HepG2 (cell line): ENCODE results near the gene ENO3. TPM values are rescaled to one million over a fixed set of nuclear protein-coding genes. Genes with fewer than 3 reads are reported as not detected.

ENCODE experiments used
- BCL3 ChIP-seq: sonication (generic); formaldehyde crosslinking; IDR thresholded peaks from 2 replicates; pipeline ENCODE4 v1.5.1; 2020; ENCODE audit warnings: mild to moderate bottlenecking, missing genetic modification reagents, moderate library complexity
- ELK4 ChIP-seq: sonication (generic); formaldehyde crosslinking; IDR thresholded peaks from 2 replicates; pipeline ENCODE4 v1.9.0; 2021; ENCODE audit warnings: missing genetic modification reagents, borderline replicate concordance
- ERF ChIP-seq: IDR thresholded peaks from 2 replicates; pipeline ENCODE4 v1.6.1; 2018; ENCODE audit warnings: missing biosample characterization, missing genetic modification reagents
- GATA4 ChIP-seq: sonication (generic); IDR thresholded peaks from 2 replicates; pipeline ENCODE4 v1.6.1; 2016; ENCODE audit warnings: antibody characterized with exemption, low read depth, borderline replicate concordance
- GPN1 ChIP-seq: sonication (generic); formaldehyde crosslinking; IDR thresholded peaks from 2 replicates; pipeline ENCODE4 v1.5.1; 2020; ENCODE audit warnings: missing genetic modification reagents, borderline replicate concordance
- HMG20A ChIP-seq: IDR thresholded peaks from 2 replicates; pipeline ENCODE4 v1.6.1; 2016; ENCODE audit warnings: borderline replicate concordance
- HOXA3 ChIP-seq: sonication (generic); formaldehyde crosslinking; IDR thresholded peaks from 2 replicates; pipeline ENCODE4 v1.5.0; 2020; ENCODE audit warnings: missing genetic modification reagents
- POLR2AphosphoS5 ChIP-seq: IDR thresholded peaks from 2 replicates; pipeline ENCODE4 v1.6.1; 2012; ENCODE audit warnings: low read depth, low read length
- RBFOX2 ChIP-seq: fragments of 200-400 bp; formaldehyde crosslinking; IDR thresholded peaks from 2 replicates; pipeline ENCODE4 v1.6.1; 2017; ENCODE audit warnings: low read depth, mild to moderate bottlenecking, low read length
- REL ChIP-seq: sonication (generic); formaldehyde crosslinking; conservative IDR thresholded peaks from 2 replicates; pipeline ENCODE4 v1.8.0; 2022; ENCODE audit warnings: mild to moderate bottlenecking, missing genetic modification reagents, moderate library complexity
- RFXANK ChIP-seq: IDR thresholded peaks from 2 replicates; pipeline ENCODE4 v1.6.1; 2016
- SAP130 ChIP-seq: IDR thresholded peaks from 2 replicates; pipeline ENCODE4 v1.6.1; 2016; ENCODE audit warnings: low read depth
- SSRP1 ChIP-seq: IDR thresholded peaks from 2 replicates; pipeline ENCODE4 v1.6.1; 2016; ENCODE audit warnings: control low read depth
- TARDBP ChIP-seq: sonication (generic); formaldehyde crosslinking; IDR thresholded peaks from 2 replicates; pipeline ENCODE4 v1.8.0; 2022; ENCODE audit warnings: mild to moderate bottlenecking, missing genetic modification reagents
- TEAD2 ChIP-seq: sonication (generic); formaldehyde crosslinking; IDR thresholded peaks from 2 replicates; pipeline ENCODE4 v1.9.0; 2021; ENCODE audit warnings: missing genetic modification reagents
- XRCC5 ChIP-seq: fragments of 200-400 bp; formaldehyde crosslinking; optimal IDR thresholded peaks from 2 replicates; pipeline ENCODE3; 2017; ENCODE audit warnings: mild to moderate bottlenecking, low read length
- ZNF143 ChIP-seq: sonication (generic); formaldehyde crosslinking; IDR thresholded peaks from 2 replicates; pipeline ENCODE4 v1.4.0; 2020; ENCODE audit warnings: missing genetic modification reagents
- ZNF160 ChIP-seq: sonication (generic); formaldehyde crosslinking; IDR thresholded peaks from 2 replicates; pipeline ENCODE4 v1.8.0; 2022; ENCODE audit warnings: mild to moderate bottlenecking, inconsistent platforms, missing genetic modification reagents
- ZNF225 ChIP-seq: sonication (generic); formaldehyde crosslinking; IDR thresholded peaks from 2 replicates; pipeline ENCODE4 v1.4.0; 2020; ENCODE audit warnings: mild to moderate bottlenecking, missing genetic modification reagents
- ZNF264 ChIP-seq: sonication (generic); formaldehyde crosslinking; IDR thresholded peaks from 2 replicates; pipeline ENCODE4 v1.4.0; 2020; ENCODE audit warnings: missing genetic modification reagents
- ZNF44 ChIP-seq: sonication (generic); formaldehyde crosslinking; IDR thresholded peaks from 2 replicates; pipeline ENCODE4 v1.5.1; 2020; ENCODE audit warnings: mild to moderate bottlenecking, missing genetic modification reagents
- ZNF543 ChIP-seq: sonication (generic); formaldehyde crosslinking; IDR thresholded peaks from 2 replicates; pipeline ENCODE4 v1.4.0; 2020; ENCODE audit warnings: mild to moderate bottlenecking, missing genetic modification reagents
- ZNF597 ChIP-seq: sonication (generic); formaldehyde crosslinking; IDR thresholded peaks from 2 replicates; pipeline ENCODE4 v1.5.0; 2020; ENCODE audit warnings: missing genetic modification reagents
- ZNF687 ChIP-seq: sonication (generic); formaldehyde crosslinking; IDR thresholded peaks from 2 replicates; pipeline ENCODE4 v1.5.1; 2020; ENCODE audit warnings: mild to moderate bottlenecking, missing genetic modification reagents, moderate library complexity
- ZNF768 ChIP-seq: sonication (generic); formaldehyde crosslinking; IDR thresholded peaks from 2 replicates; pipeline ENCODE4 v1.4.0; 2020; ENCODE audit warnings: missing genetic modification reagents
- polyA plus RNA-seq, 8 experiments: library from polyadenylated mRNA; depleted of rRNA in 3 of 8; stranded (reverse) in 7 of 8; unstranded in 1 of 8; fragments of >200 nt; fragmentation: Illumina TruSeq in 4 of 8; extraction: Trizol in 4 of 8; gene quantifications; 2 replicates each; pipeline versions ENCODE4 v1.2.1 to v1.2.3, GENCODE V29; 2011 to 2016; ENCODE audit warnings: low read depth in 4 of 8, missing spikeins in 1 of 8, mixed read lengths in 1 of 8; ENCODE audit not compliant: insufficient read depth in 1 of 8
- total RNA-seq, 5 experiments: library from RNA; depleted of rRNA; stranded (reverse); fragments of >200 nt; fragmentation: Illumina TruSeq; extraction: Trizol; gene quantifications; 2 replicates each; pipeline ENCODE4 v1.2.3, GENCODE V29; 2016; ENCODE audit warnings: low read depth in 1 of 5

Gene ENO3
- total and polyA plus RNA-seq, 2 of the 13 experiments (the other 11 are each of a cell fraction or from before 2014, with no cell fraction given) = 59.8 to 69.8 TPM

- TF ChIP-seq SSRP1 = peak; percentile 21; the same call in 1 of the 2 replicates
- peak; percentile 54; the same call in 1 of the 2 replicates for TF ChIP-seq ZNF543 (CRISPR knock-in tag)
- 0 out of 2 replicates have a peak, but pooled peaks have one; percentile 3 for TF ChIP-seq ZNF160 (CRISPR knock-in tag)
- 0 out of 2 replicates have a peak, but pooled peaks have one; percentile 28 for TF ChIP-seq POLR2AphosphoS5
- no peak for TF ChIP-seq GATA4
- TF ChIP-seq RFXANK (CRISPR knock-in tag) = no peak
- no peak for TF ChIP-seq ZNF597 (CRISPR knock-in tag)
- TF ChIP-seq TARDBP (CRISPR knock-in tag) = no peak
- TF ChIP-seq SAP130 (CRISPR knock-in tag) = peak; percentile 17; the same call in 1 of the 2 replicates
- TF ChIP-seq ZNF264 (CRISPR knock-in tag) = no peak
- 0 out of 2 replicates have a peak, but pooled peaks have one; percentile 9 for TF ChIP-seq GPN1 (CRISPR knock-in tag)
- TF ChIP-seq ZNF687 (CRISPR knock-in tag) = no peak
- no peak for TF ChIP-seq ELK4
- TF ChIP-seq ZNF143 (CRISPR knock-in tag) = no peak
- TF ChIP-seq TEAD2 (CRISPR knock-in tag) = no peak
- no peak for TF ChIP-seq ZNF44
- TF ChIP-seq XRCC5 = no peak
- TF ChIP-seq ERF (CRISPR knock-in tag) = no peak
- no peak for TF ChIP-seq ZNF768 (CRISPR knock-in tag)
- TF ChIP-seq ZNF225 (CRISPR knock-in tag) = 0 out of 2 replicates have a peak, but pooled peaks have one; percentile 13
- TF ChIP-seq REL (CRISPR knock-in tag) = 0 out of 2 replicates have a peak, but pooled peaks have one; percentile 42
- peak; percentile 79 for TF ChIP-seq RBFOX2
- TF ChIP-seq HMG20A (CRISPR knock-in tag) = no peak
- TF ChIP-seq BCL3 (CRISPR knock-in tag) = 0 out of 2 replicates have a peak, but pooled peaks have one; percentile 3
- TF ChIP-seq HOXA3 (CRISPR knock-in tag) = 0 out of 2 replicates have a peak, but pooled peaks have one; percentile 3
These were observed 47.3 kb downstream of the ENO3 start (continued) for GRCh38 chr17:4998027-4998731.
